ENCODE measurements around the gene BUD13. TPM values are rescaled to one million over a fixed set of nuclear protein-coding genes. Genes with fewer than 3 reads are reported as not detected.

BUD13 gene
- total RNA-seq, 1 experiment from 2014 or later = 30.0 TPM

GRCh38 chr11:116715383-116715782 lies 57.4 kb downstream of the BUD13 start:
- in situ Hi-C loops (cut with HindIII; ENCODE audit: low pct_unique_long_range_greater_than_20kb, low sequenced_read_pairs) (no loop called here), intact Hi-C loops (cut with micrococcal nuclease; ENCODE audit: unreplicated experiment) (no loop called here)
- ChIA-PET CTCF (interaction anchor here (1.3 kb wide), 1 partner anchor 17 kb away, joined by 5 read pairs; no protein-coding TSS in a partner anchor), POLR2A (no interaction called here)
- H3K27ac ChIP-seq (ENCODE audit: low read length) = no peak overlapping the region
- TF ChIP-seq, protein P1, sequence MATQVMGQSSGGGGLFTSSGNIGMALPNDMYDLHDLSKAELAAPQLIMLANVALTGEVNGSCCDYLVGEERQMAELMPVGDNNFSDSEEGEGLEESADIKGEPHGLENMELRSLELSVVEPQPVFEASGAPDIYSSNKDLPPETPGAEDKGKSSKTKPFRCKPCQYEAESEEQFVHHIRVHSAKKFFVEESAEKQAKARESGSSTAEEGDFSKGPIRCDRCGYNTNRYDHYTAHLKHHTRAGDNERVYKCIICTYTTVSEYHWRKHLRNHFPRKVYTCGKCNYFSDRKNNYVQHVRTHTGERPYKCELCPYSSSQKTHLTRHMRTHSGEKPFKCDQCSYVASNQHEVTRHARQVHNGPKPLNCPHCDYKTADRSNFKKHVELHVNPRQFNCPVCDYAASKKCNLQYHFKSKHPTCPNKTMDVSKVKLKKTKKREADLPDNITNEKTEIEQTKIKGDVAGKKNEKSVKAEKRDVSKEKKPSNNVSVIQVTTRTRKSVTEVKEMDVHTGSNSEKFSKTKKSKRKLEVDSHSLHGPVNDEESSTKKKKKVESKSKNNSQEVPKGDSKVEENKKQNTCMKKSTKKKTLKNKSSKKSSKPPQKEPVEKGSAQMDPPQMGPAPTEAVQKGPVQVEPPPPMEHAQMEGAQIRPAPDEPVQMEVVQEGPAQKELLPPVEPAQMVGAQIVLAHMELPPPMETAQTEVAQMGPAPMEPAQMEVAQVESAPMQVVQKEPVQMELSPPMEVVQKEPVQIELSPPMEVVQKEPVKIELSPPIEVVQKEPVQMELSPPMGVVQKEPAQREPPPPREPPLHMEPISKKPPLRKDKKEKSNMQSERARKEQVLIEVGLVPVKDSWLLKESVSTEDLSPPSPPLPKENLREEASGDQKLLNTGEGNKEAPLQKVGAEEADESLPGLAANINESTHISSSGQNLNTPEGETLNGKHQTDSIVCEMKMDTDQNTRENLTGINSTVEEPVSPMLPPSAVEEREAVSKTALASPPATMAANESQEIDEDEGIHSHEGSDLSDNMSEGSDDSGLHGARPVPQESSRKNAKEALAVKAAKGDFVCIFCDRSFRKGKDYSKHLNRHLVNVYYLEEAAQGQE (IDR thresholded peaks at IDR 0.05; ENCODE audit: insufficient read depth in 1 of 2, low read depth in 2 of 2, low read length in 1 of 2) = no peak
- no peak for TF ChIP-seq CTCF (IDR thresholded peaks at IDR 0.05)
- no peak for TF ChIP-seq SIN3A (IDR thresholded peaks at IDR 0.05; ENCODE audit: borderline replicate concordance, insufficient read depth, low read depth, low read length)
- TF ChIP-seq POLR2AphosphoS5 (IDR thresholded peaks at IDR 0.05; ENCODE audit: low read depth, low read length) = no peak
- no peak for TF ChIP-seq TCF7L2 (IDR thresholded peaks at IDR 0.05; ENCODE audit: low read depth, low read length)
- DNase-seq (ENCODE audit: low read depth, low spot score) = no peak
- H3K4me3 ChIP-seq (ENCODE audit: low read depth in 2 of 2, low read length in 2 of 2) = no peak overlapping the region
- no peaks in the 10 kb centered on the region for H3K9me3 ChIP-seq (ENCODE audit: control insufficient read depth, insufficient read depth, low read depth, low read length)
- no peaks in the 10 kb centered on the region for H3K4me1 ChIP-seq (ENCODE audit: control insufficient read depth, insufficient read depth, low read length)
- no peak for ATAC-seq
- no TSS peak for BruUV-seq (replicated peaks)
- H3K36me3 ChIP-seq (ENCODE audit: control insufficient read depth, insufficient read depth, low read length) = no peaks in the 10 kb centered on the region
- peaks cover 4% of the 10 kb centered on the region; the same call in 1 of the 2 replicates for H3K27me3 ChIP-seq (ENCODE audit: control insufficient read depth, insufficient read depth, low read length)

GRCh38 chr11:116714902-116715301 lies 57.9 kb downstream of the BUD13 start:
- Histone ChIP-seq H3K36me3 (ENCODE audit: control insufficient read depth, insufficient read depth, low read length) (no peaks in the 10 kb centered on the region), H3K27ac (ENCODE audit: low read length) (no peak overlapping the region), H3K9me3 (ENCODE audit: control insufficient read depth, insufficient read depth, low read depth, low read length) (no peaks in the 10 kb centered on the region), H3K4me3 (ENCODE audit: low read depth in 2 of 2, low read length in 2 of 2) (no peak overlapping the region), H3K4me1 (ENCODE audit: control insufficient read depth, insufficient read depth, low read length) (no peaks in the 10 kb centered on the region), H3K27me3 (ENCODE audit: control insufficient read depth, insufficient read depth, low read length) (peaks cover 4% of the 10 kb centered on the region; the same call in 1 of the 2 replicates)
- DNase-seq (ENCODE audit: low read depth, low spot score) (no peak), ATAC-seq (no peak)
- in situ Hi-C loops (cut with HindIII; ENCODE audit: low pct_unique_long_range_greater_than_20kb, low sequenced_read_pairs) = no loop called here
- TF ChIP-seq, protein P1 (IDR thresholded peaks at IDR 0.05; ENCODE audit: insufficient read depth in 1 of 2, low read depth in 2 of 2, low read length in 1 of 2) = no peak
- TF ChIP-seq CTCF (IDR thresholded peaks at IDR 0.05) (no peak), POLR2AphosphoS5 (IDR thresholded peaks at IDR 0.05; ENCODE audit: low read depth, low read length) (no peak)
- CTCF ChIA-PET = interaction anchor here (1.3 kb wide), 1 partner anchor 18 kb away, joined by 5 read pairs; no protein-coding TSS in a partner anchor
- BruUV-seq (replicated peaks) = no TSS peak
- POLR2A ChIA-PET = no interaction called here
- intact Hi-C loops (cut with micrococcal nuclease; ENCODE audit: unreplicated experiment) = no loop called here
